NCI-H526 (cell line): ENCODE data around the gene ALPK3.

Source experiments
- DNase-seq, 2 experiments: peaks; one replicate each; lab custom pipeline; 2025; lab: John Stamatoyannopoulos, UW

Gene ALPK3

DNA sequence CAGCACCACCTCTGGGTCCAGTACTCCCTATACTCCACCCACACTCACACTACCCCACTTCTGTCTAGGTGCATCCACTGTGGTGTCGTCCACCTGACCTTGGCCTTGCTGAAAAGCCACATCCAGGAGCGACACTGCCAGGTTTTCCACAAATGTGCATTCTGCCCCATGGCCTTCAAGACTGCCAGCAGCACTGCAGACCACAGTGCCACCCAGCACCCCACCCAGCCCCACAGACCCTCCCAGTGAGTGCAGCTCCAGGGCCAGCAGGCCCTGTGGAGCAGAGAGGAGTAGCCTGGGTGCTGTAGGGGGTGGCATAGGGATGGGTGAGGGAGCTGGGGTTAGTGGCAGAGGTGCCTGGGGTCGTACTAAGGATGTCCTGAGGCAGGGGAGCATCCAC, 19.4 kb upstream of the ALPK3 start:
- no peak for DNase-seq

- DNase-seq = no peak
Observed at GRCh38 chr15:84798436-84798946, 18.7 kb upstream of the ALPK3 start.

DNA sequence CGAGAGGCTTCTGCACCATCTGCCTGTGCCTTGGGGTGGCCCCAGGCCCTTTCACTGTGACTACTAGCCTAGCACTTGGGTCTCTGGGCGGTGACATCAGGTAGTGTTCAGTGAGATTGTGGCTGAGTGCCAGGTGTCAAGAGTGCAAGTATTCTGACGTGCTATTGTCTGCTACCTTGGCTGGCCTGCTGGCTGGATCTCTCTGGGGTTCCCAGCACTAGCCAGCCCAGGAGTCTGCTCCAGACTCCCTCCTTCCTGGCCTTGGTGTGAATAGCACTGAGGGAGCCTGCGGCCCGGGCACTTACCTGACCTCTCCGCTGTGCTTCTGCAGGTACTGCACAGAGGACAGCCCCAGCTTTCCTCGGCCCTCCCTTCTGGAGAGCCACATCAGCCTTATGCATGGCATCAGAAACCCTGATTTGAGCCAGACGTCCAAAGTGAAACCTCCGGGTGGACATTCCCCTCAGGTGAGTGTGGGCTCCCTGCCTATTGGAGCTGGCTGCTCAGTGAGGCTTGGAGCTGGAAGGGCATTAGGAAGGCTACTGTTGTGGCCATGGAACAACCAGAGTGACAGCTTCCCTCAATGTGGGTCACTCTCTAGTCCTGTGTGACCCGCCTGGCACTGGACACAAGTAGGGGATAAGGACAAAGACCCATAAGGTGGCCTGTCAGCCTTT, 17.5 kb upstream of the ALPK3 start:
- no peak for DNase-seq

- no peak for DNase-seq
Observed at GRCh38 chr15:84800365-84800806, 16.8 kb upstream of the ALPK3 start.

GRCh38 chr15:84804005-84804900, 12.9 kb upstream of the ALPK3 start:
- DNase-seq = no peak

DNA sequence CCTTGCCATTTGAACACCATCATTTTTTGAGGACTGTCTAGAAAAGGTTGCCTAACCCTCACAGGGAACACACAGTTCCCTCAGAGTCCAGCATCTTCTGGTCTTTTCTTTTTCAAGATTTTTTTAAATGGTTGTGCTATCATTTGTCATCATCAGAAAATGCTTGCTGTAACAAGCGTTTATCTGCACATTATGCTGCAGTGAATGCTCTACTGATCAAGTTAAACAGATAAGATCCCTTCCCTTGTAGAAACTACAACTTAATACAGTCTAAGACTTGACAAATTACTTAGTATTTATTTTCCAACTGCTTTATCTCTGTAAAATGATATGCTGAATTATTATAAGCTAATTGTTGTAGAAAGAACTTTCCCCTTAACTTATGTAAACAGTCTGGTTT, 11.9 kb upstream of the ALPK3 start:
- DNase-seq = no peak

- DNase-seq = peak; percentile 18 to 41
Observed at GRCh38 chr15:84807228-84807627, 9.9 kb upstream of the ALPK3 start.

GRCh38 chr15:84810073-84810840, 6.9 kb upstream of the ALPK3 start:
- no peak for DNase-seq

GRCh38 chr15:84811151-84811550, 6.0 kb upstream of the ALPK3 start:
- no peak for DNase-seq

- DNase-seq = no peak
Observed at GRCh38 chr15:84811828-84812227, 5.3 kb upstream of the ALPK3 start.

DNA sequence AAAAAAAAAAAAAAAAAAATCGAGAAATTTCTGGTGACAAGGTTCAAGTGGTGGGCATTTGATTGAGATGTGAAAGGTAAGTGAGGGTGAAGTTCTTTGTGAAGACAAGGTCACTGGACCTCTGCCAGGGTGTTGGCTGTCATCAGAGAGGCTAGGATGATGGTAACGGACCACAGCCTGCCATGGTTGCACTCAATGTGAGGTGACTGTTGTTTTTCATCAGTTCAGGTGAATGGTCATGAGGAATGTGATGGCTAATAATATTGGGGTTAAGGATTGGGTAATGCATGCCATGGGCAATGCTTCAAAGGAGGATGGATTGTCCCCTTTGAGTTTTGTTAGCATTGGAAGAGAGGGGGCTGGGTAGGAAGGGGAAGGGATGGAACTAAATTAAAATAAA, 4.3 kb upstream of the ALPK3 start:
- no peak for DNase-seq

GRCh38 chr15:84813435-84813834, 3.7 kb upstream of the ALPK3 start:
- DNase-seq = no peak

DNA sequence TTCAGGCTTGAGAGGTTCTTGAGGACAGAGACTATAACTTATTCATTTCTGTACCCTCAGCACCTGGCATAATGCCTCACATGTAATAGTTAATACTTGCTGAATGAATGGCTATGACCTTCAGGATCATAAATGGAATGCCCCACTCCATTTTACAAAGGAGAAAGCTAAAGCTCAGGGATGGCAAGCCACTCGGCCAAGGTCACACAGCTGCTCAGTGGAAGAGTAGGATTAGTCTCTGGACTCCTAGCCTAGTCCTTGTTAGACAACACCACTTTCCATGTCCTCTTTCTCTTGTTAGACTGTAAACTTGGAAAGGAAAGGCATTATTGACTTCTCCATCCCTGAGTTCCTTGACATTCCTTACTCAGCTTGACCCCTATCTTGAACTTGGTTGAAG, 3.2 kb upstream of the ALPK3 start:
- DNase-seq = no peak

DNA sequence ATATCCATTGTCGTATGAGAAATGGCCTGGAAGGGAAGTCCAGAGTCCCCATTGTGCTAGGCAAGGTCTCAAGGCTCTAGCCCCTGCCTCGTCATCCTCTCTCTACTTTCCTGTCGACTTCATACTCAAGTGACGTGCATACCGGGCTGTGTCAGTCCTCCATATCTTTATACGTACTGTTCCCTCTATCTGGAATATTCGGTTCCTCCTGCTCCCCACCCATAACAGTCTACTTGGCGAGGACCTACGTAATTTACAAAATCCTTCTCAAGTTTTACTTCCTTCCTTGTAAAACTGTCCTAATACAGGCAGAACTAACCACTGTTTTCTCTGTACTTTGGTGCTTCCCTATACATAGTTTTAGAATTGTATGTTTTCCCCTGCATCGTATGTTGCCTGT, 2.2 kb upstream of the ALPK3 start:
- DNase-seq = no peak

DNA sequence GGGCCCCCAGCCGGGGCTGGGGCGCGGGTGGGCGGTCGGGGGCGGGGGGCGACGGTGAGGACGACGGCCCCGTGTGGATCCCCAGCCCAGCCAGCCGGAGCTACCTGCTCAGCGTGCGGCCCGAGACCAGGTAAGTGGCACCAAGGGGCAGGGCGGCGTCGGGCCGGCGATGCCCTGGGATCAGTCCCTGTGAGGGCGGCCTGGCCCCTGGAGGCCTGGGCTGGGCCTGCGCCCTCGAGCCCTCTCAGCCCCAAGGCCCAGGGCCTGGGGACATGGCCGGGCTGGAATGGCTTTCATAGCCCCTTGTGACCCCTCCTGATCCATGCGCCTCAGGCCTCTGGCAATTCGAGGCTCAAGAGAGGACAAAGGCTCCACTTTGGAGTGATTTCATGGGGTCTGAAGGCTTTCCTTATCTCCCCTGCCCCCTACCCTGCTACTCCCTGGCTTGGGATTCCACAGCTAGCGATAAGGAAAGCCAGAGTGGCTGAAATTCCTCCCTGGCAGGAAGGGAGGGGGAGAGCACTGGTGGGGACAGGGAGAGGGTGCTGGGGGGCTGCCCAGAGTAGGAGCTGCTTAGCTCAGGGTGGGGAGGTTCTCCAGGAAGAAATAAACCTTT, 418 bp downstream of the ALPK3 start:
- peak in 1 of 2 experiments; percentile 9 for DNase-seq

DNA sequence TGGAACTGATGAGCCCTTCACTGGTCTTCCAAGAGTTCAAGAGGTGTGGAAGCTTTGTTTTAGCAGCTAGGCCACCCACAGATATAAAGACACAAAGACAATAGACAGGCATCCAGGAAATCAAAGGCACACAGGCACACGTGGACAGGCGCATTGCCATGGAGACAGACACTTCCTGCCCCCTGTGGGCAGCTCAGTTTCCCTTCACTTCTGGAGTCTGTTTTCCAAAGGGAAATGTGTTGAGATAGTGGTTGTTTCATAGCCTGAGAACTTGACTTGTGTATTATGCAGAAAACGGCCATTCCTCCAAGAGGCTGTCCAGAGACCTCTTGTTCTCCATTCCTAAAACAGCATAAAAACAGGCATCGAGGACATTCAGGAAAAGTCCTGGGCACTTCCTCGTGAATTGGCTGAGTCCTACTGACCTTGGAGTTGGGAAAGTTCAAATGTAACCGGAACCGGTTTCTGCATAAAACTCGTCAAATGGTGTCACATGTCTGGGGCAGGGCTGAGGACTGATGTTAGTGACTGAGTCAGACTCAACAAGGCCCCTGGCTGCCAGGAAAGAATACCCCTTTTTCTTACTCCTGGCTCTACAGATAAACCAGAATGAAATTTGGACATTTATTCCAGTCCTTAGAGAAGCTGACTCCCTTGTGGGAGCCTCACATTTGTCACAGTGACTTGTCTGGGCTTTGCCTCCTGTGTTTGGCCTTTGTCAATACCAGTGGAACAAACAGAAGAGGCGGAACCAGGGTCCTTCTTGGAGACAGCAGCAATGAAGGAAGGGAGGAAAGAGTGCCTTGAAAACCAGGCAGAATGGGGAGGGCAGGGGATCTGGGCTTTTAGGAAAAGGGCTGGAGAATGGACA, 1.3 kb downstream of the ALPK3 start:
- peak in 1 of 2 experiments; percentile 18 for DNase-seq

GRCh38 chr15:84819291-84819768, 2.2 kb downstream of the ALPK3 start:
- DNase-seq = peak in 1 of 2 experiments; percentile 9

- DNase-seq = no peak
Observed at GRCh38 chr15:84819791-84820190, 2.6 kb downstream of the ALPK3 start.

DNA sequence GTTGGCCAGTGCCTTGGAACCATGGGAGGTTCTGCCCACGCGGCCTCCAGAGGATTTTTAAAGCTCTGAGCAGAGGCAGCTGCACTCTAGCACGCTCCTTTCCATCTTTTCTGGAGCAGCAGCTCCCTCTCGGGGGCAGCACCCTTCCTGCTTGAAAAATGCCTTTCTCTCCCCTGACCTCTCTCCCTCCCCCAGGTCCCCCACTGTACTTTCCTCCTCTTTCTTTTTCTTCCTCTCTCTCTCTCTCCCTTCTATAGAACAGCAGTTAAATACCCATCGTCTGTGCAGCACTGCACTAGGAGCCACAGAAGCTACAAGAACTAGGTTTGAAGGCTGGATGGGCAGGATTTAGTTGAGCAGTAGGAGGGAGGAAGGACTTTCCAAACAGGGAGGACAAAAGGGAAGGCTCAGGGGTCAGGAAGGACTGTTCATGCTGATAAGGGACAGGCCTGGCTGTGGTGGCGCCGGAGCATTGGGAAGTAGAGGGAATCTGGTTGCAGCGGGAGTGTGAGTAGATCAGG, 4.4 kb downstream of the ALPK3 start:
- no peak for DNase-seq

- DNase-seq = peak in 1 of 2 experiments; percentile 38
Observed at GRCh38 chr15:84822653-84823281, 5.6 kb downstream of the ALPK3 start.
